Astrocyte (in vitro differentiated cells and primary cell): ENCODE measurements around the gene HMCN1.

Source experiments
- CTCF ChIP-seq: IDR thresholded peaks from 2 replicates; pipeline ENCODE4 v1.5.1; 2011; ENCODE audit warnings: low read depth, mild to moderate bottlenecking, inconsistent platforms, low read length, moderate library complexity; ENCODE audit not compliant: insufficient read depth
- EZH2 ChIP-seq: IDR thresholded peaks from 2 replicates; pipeline ENCODE4 v1.6.1; 2012; ENCODE audit warnings: mild to moderate bottlenecking, low read length, inconsistent platforms; ENCODE audit not compliant: insufficient read depth

GRCh38 chr1:185695299-185695698, 38.9 kb upstream of the HMCN1 start:
- peak; percentile 15 for TF ChIP-seq CTCF
- no peak for TF ChIP-seq EZH2
